Measurements from ENCODE around the gene SEMA3D. TPM values are rescaled to one million over a fixed set of nuclear protein-coding genes. Genes with fewer than 3 reads are reported as not detected.

Gene SEMA3D
- total RNA-seq, 1 experiment from 2014 or later, result 0.61 TPM

GRCh38 chr7:85165263-85165662 is 21.6 kb downstream of the SEMA3D start:
- Histone ChIP-seq H3K9me3 (no peaks in the 10 kb centered on the region), H3K4me1 (no peaks in the 10 kb centered on the region), H3K36me3 (ENCODE audit: control insufficient read depth, insufficient read depth, low read length) (no peaks in the 10 kb centered on the region), H3K4me3 (ENCODE audit: low read depth, low read length) (no peak overlapping the region), H3K27me3 (replicated peaks; ENCODE audit: control insufficient read depth, insufficient read depth, low read length) (no peaks in the 10 kb centered on the region)
- Mint-ChIP-seq H3K27me3 (ENCODE audit: insufficient read depth, unreplicated experiment) (peaks cover 2% of the 10 kb centered on the region), H3K27ac (ENCODE audit: unreplicated experiment) (no peak overlapping the region), H3K4me3 (ENCODE audit: unreplicated experiment) (no peak overlapping the region), H3K36me3 (ENCODE audit: insufficient read depth, unreplicated experiment) (no peaks in the 10 kb centered on the region), H3K4me1 (ENCODE audit: low read depth, unreplicated experiment) (no peaks in the 10 kb centered on the region), H3K9me3 (ENCODE audit: unreplicated experiment) (no peaks in the 10 kb centered on the region)
- ChIA-PET CTCF (no interaction called here), POLR2A (no interaction called here)
- no peak for DNase-seq
- BruUV-seq (replicated peaks), result no TSS peak
- intact Hi-C loops (cut with micrococcal nuclease; ENCODE audit: unreplicated experiment), result no loop called here
- no peak for TF ChIP-seq CTCF (IDR thresholded peaks at IDR 0.05; ENCODE audit: insufficient read depth in 1 of 2, low read depth in 1 of 2, low read length in 1 of 2, severe bottlenecking in 1 of 2, unreplicated experiment in 1 of 2)

- H3K4me1 Mint-ChIP-seq (ENCODE audit: low read depth, unreplicated experiment), result no peaks in the 10 kb centered on the region
- no peaks in the 10 kb centered on the region for H3K27me3 ChIP-seq (replicated peaks; ENCODE audit: control insufficient read depth, insufficient read depth, low read length)
- H3K36me3 ChIP-seq (ENCODE audit: control insufficient read depth, insufficient read depth, low read length), result no peaks in the 10 kb centered on the region
- CTCF ChIA-PET, result no interaction called here
- no peaks in the 10 kb centered on the region for H3K36me3 Mint-ChIP-seq (ENCODE audit: insufficient read depth, unreplicated experiment)
- DNase-seq, result no peak
- peaks cover 8% of the 10 kb centered on the region for H3K9me3 Mint-ChIP-seq (ENCODE audit: unreplicated experiment)
- H3K4me1 ChIP-seq, result no peaks in the 10 kb centered on the region
- no peak overlapping the region for H3K4me3 ChIP-seq (ENCODE audit: low read depth, low read length)
- H3K27ac Mint-ChIP-seq (ENCODE audit: unreplicated experiment), result no peak overlapping the region
- intact Hi-C loops (cut with micrococcal nuclease; ENCODE audit: unreplicated experiment), result no loop called here
- H3K27me3 Mint-ChIP-seq (ENCODE audit: insufficient read depth, unreplicated experiment), result peaks cover 2% of the 10 kb centered on the region
- H3K4me3 Mint-ChIP-seq (ENCODE audit: unreplicated experiment), result no peak overlapping the region
- POLR2A ChIA-PET, result no interaction called here
- peaks cover 2% of the 10 kb centered on the region; the same call in 1 of the 2 replicates for H3K9me3 ChIP-seq
- no TSS peak for BruUV-seq (replicated peaks)
- TF ChIP-seq CTCF (IDR thresholded peaks at IDR 0.05; ENCODE audit: insufficient read depth in 1 of 2, low read depth in 1 of 2, low read length in 1 of 2, severe bottlenecking in 1 of 2, unreplicated experiment in 1 of 2), result no peak
These were observed 22.5 kb downstream of the SEMA3D start for GRCh38 chr7:85164376-85164775.

GRCh38 chr7:85162721-85163120 is 24.1 kb downstream of the SEMA3D start:
- H3K4me1 Mint-ChIP-seq (ENCODE audit: low read depth, unreplicated experiment), result no peaks in the 10 kb centered on the region
- no peak for TF ChIP-seq CTCF (IDR thresholded peaks at IDR 0.05; ENCODE audit: insufficient read depth in 1 of 2, low read depth in 1 of 2, low read length in 1 of 2, severe bottlenecking in 1 of 2, unreplicated experiment in 1 of 2)
- Histone ChIP-seq H3K4me3 (ENCODE audit: low read depth, low read length) (no peak overlapping the region), H3K27me3 (replicated peaks; ENCODE audit: control insufficient read depth, insufficient read depth, low read length) (no peaks in the 10 kb centered on the region), H3K4me1 (no peaks in the 10 kb centered on the region), H3K9me3 (peaks cover 4% of the 10 kb centered on the region; the same call in 1 of the 2 replicates), H3K36me3 (ENCODE audit: control insufficient read depth, insufficient read depth, low read length) (no peaks in the 10 kb centered on the region)
- H3K9me3 Mint-ChIP-seq (ENCODE audit: unreplicated experiment), result peaks cover 20% of the 10 kb centered on the region
- CTCF ChIA-PET, result no interaction called here
- no peaks in the 10 kb centered on the region for H3K36me3 Mint-ChIP-seq (ENCODE audit: insufficient read depth, unreplicated experiment)
- POLR2A ChIA-PET, result no interaction called here
- H3K27ac Mint-ChIP-seq (ENCODE audit: unreplicated experiment), result no peak overlapping the region
- peaks cover 2% of the 10 kb centered on the region for H3K27me3 Mint-ChIP-seq (ENCODE audit: insufficient read depth, unreplicated experiment)
- no peak for DNase-seq
- no peak overlapping the region for H3K4me3 Mint-ChIP-seq (ENCODE audit: unreplicated experiment)
- no TSS peak for BruUV-seq (replicated peaks)
- intact Hi-C loops (cut with micrococcal nuclease; ENCODE audit: unreplicated experiment), result no loop called here

Measured in Caco-2 (cell line).